OCI-LY7 (cell line): ENCODE results near the gene HNRNPD. TPM values are rescaled to one million over a fixed set of nuclear protein-coding genes. Genes with fewer than 3 reads are reported as not detected.
"Not testable (repeated sequence)": the region's sequence is repeated elsewhere in the genome, so short reads cannot be mapped to it uniquely, and the experiment has no call there.

Experiments used
- BruUV-seq: library from RNA; stranded (reverse); fragments of 400-500 nt; replicated peaks from 2 replicates; lab custom pipeline; 2021; lab: Mats Ljungman, UMichigan
- CTCF ChIA-PET: fragments of 300-600 bp; sonication (Branson Sonifier 250); formaldehyde crosslinking; loops from one replicate; lab custom pipeline; 2022; ENCODE audit warnings: antibody characterized with exemption; ENCODE audit not compliant: unreplicated experiment; lab: Charles Lee
- POLR2A ChIA-PET: fragments of 300-600 bp; sonication (Branson Sonifier 250); formaldehyde crosslinking; loops from one replicate; lab custom pipeline; 2022; ENCODE audit warnings: antibody characterized with exemption; lab: Charles Lee
- DNase-seq: peaks from one replicate; pipeline ENCODE4 v3.0.0-alpha.2; 2015; ENCODE audit warnings: low spot score
- H2AFZ ChIP-seq: fragments of 200-600 bp; sonication (generic), shearing (Covaris generic); 2 replicates; pipeline ENCODE4 v1.6.1; 2014; ENCODE audit warnings: mild to moderate bottlenecking, antibody characterized with exemption, low read length, moderate library complexity
- H3K27ac ChIP-seq: fragments of 200-600 bp; sonication (generic); 2 replicates; pipeline ENCODE4 v1.5.1; 2014; ENCODE audit warnings: mixed run types, low read depth, mild to moderate bottlenecking, moderate library complexity, low read length, inconsistent platforms; ENCODE audit not compliant: poor library complexity, severe bottlenecking
- H3K36me3 ChIP-seq: fragments of 200-600 bp; sonication (generic); 2 replicates; pipeline ENCODE4 v1.6.1; 2014; ENCODE audit warnings: mild to moderate bottlenecking, antibody characterized with exemption, low read length, moderate library complexity, mixed read lengths; ENCODE audit not compliant: insufficient read depth
- H3K4me1 ChIP-seq: fragments of 200-600 bp; sonication (generic); 2 replicates; pipeline ENCODE4 v1.5.1; 2014; ENCODE audit warnings: mild to moderate bottlenecking, low read length; ENCODE audit not compliant: insufficient read depth, poor library complexity, severe bottlenecking
- H3K4me2 ChIP-seq: fragments of 200-600 bp; sonication (generic); 2 replicates; pipeline ENCODE4 v1.6.1; 2014; ENCODE audit warnings: mild to moderate bottlenecking, low read length
- H3K4me3 ChIP-seq: fragments of 200-600 bp; sonication (generic); 2 replicates; pipeline ENCODE4 v1.5.1; 2014; ENCODE audit warnings: mild to moderate bottlenecking, low read depth, low read length; ENCODE audit not compliant: poor library complexity, severe bottlenecking
- H3K79me2 ChIP-seq: fragments of 200-600 bp; sonication (generic); 2 replicates; pipeline ENCODE4 v1.6.1; 2016; ENCODE audit warnings: low read depth, mild to moderate bottlenecking, low read length, moderate library complexity, mixed read lengths; ENCODE audit not compliant: insufficient read depth
- H3K9me2 ChIP-seq: fragments of 200-600 bp; sonication (generic); 2 replicates; pipeline ENCODE4 v1.6.1; 2016; ENCODE audit warnings: mild to moderate bottlenecking, low read length, mixed read lengths; ENCODE audit not compliant: insufficient read depth
- H3K9me3 ChIP-seq: fragments of 200-600 bp; sonication (generic); 2 replicates; pipeline ENCODE4 v1.6.1; 2014; ENCODE audit warnings: mild to moderate bottlenecking, mixed run types, low read length, mixed read lengths
- H4K20me1 ChIP-seq: fragments of 200-600 bp; sonication (generic); 2 replicates; pipeline ENCODE4 v1.6.1; 2014; ENCODE audit warnings: mild to moderate bottlenecking, antibody characterized with exemption, low read length, moderate library complexity, mixed read lengths; ENCODE audit not compliant: insufficient read depth
- CTCF ChIP-seq: fragments of 200-600 bp; sonication (generic); conservative IDR thresholded peaks from 2 replicates; pipeline ENCODE4 v1.5.1; 2014; ENCODE audit warnings: mild to moderate bottlenecking, antibody characterized with exemption, low read length, moderate library complexity, mixed read lengths
- EZH2phosphoT487 ChIP-seq: fragments of 200-600 bp; sonication (generic); IDR thresholded peaks from 2 replicates; pipeline ENCODE4 v1.6.1; 2018; ENCODE audit warnings: low read depth, borderline replicate concordance, mild to moderate bottlenecking, mixed run types, antibody characterized with exemption, low read length, moderate library complexity, mixed read lengths
- intact Hi-C: fragments of 100-400 bp; cut with micrococcal nuclease; formaldehyde crosslinking; loops from one replicate; pipeline ENCODE4 v1.10.0; 2022; ENCODE audit not compliant: unreplicated experiment
- small RNA-seq: library from RNA; depleted of rRNA; stranded (forward); fragments of <200 nt; gene quantifications from one replicate; pipeline ENCODE3, GENCODE V24; 2014
- total RNA-seq, 2 experiments: library from RNA; depleted of rRNA in 1 of 2; stranded (reverse); fragments of >200 nt in 1 of 2; shearing (Covaris generic) in 1 of 2; gene quantifications; 2 replicates each; pipeline ENCODE4 v1.2.3, GENCODE V29; 2014 to 2022

HNRNPD gene
- total RNA-seq, 2 experiments from 2014 or later = 127 to 572 TPM

DNA sequence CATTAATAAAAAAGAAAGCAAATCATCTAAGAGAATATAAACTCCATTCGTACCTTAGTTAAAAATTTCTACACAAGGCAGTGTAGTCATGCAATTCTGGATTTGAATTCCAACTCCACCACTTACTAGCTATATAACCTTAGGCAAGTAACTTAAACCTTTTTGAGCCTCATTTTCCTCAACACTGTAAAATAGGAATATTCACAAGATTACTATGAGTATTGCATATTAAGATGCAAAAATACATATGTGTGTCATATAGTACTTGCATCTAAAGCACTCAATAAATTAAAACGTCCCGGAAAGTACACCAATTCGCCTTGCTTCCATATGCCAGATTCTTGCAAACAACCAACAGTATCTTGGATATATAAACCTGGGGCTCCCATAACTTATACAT lies 42.0 kb downstream of the HNRNPD start:
- no peak overlapping the region for H3K4me3 ChIP-seq
- no peaks in the 10 kb centered on the region for H3K4me1 ChIP-seq
- H3K36me3 ChIP-seq = no peaks in the 10 kb centered on the region
- H3K9me3 ChIP-seq = no peaks in the 10 kb centered on the region
- no peak for DNase-seq
- CTCF ChIA-PET = no interaction called here
- no peaks in the 10 kb centered on the region for H3K79me2 ChIP-seq
- no peak for TF ChIP-seq CTCF
- TF ChIP-seq EZH2phosphoT487 = no peak
- H3K4me2 ChIP-seq = no peak overlapping the region
- no TSS peak for BruUV-seq
- H3K27ac ChIP-seq = no peak overlapping the region
- intact Hi-C loops = no loop called here
- no peaks in the 10 kb centered on the region for H4K20me1 ChIP-seq
- H3K9me2 ChIP-seq = no peaks in the 10 kb centered on the region
- H2AFZ ChIP-seq = no peak overlapping the region
- POLR2A ChIA-PET = interaction anchor here (0.8 to 1.9 kb wide), 3 partner anchors 10 to 40 kb away, joined by 3 to 11 read pairs (median 3); no protein-coding TSS in a partner anchor

DNA sequence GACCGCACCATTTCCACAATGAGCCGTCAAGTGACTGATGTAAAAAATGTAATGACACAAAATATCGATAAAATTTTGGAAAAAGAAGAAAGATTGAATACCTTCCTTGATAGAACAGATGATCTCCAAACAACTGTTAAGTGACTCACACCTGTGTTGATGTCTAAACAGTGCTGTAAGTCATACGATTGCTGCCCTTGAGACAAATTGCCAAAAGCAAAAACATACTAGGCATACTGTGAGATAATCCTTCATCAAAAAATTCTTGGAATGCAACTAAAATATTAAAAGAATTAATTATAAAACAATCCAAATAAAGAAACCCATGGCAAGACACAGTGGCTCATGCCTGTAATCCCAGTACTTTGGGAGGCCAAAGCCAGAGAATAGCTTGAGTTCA lies 53.4 kb downstream of the HNRNPD start:
- Histone ChIP-seq H3K4me2 (no peak overlapping the region), H4K20me1 (no peaks in the 10 kb centered on the region), H3K9me3 (no peaks in the 10 kb centered on the region), H3K9me2 (no peaks in the 10 kb centered on the region), H3K4me3 (no peak overlapping the region), H3K4me1 (peaks cover 4% of the 10 kb centered on the region), H3K36me3 (no peaks in the 10 kb centered on the region), H2AFZ (no peak overlapping the region), H3K27ac (no peak overlapping the region), H3K79me2 (no peaks in the 10 kb centered on the region)
- POLR2A ChIA-PET = interaction anchor here (0.7 kb wide), 1 partner anchor 14 kb away, joined by 4 read pairs; no protein-coding TSS in a partner anchor
- no peak for DNase-seq
- BruUV-seq = no TSS peak
- CTCF ChIA-PET = no interaction called here
- intact Hi-C loops = no loop called here
- no peak for TF ChIP-seq EZH2phosphoT487
- no peak for TF ChIP-seq CTCF

GRCh38 chr4:82303063-82303462 lies 70.7 kb downstream of the HNRNPD start:
- H3K4me1 ChIP-seq, DNase-seq, BruUV-seq, H4K20me1 ChIP-seq, H3K79me2 ChIP-seq, H3K9me2 ChIP-seq, H3K4me3 ChIP-seq, intact Hi-C loops, H3K36me3 ChIP-seq, H3K4me2 ChIP-seq, H2AFZ ChIP-seq, H3K27ac ChIP-seq, H3K9me3 ChIP-seq, CTCF ChIA-PET: not testable (repeated sequence)
- POLR2A ChIA-PET = interaction anchor here (0.7 to 1.5 kb wide), 2 partner anchors 20 to 1973 kb away, joined by 3 read pairs; no protein-coding TSS in a partner anchor

Small RNA genes within 50 kb of the gene (small RNA-seq; reads per million reads assigned to genes)
- not detected for gene RF00150

Other genes starting within 250 kb of the HNRNPD start
- gene HNRNPDL, start 56.5 kb upstream of the HNRNPD start, total RNA-seq (2014; rRNA removed; shearing (Covaris generic)) = 224 and 319 TPM in 2 replicates
- 394 and 425 TPM in 2 replicates for gene HNRNPDL, start 56.5 kb upstream of the HNRNPD start, total RNA-seq (2022)
- 49.7 and 58.7 TPM in 2 replicates for gene ENOPH1, start 56.6 kb upstream of the HNRNPD start, total RNA-seq (2014; rRNA removed; shearing (Covaris generic))
- 64.9 and 70.2 TPM in 2 replicates for gene ENOPH1, start 56.6 kb upstream of the HNRNPD start, total RNA-seq (2022)
- gene TMEM150C, start 188.0 kb upstream of the HNRNPD start, total RNA-seq (2014; rRNA removed; shearing (Covaris generic)) = not detected in 2 replicates
- gene TMEM150C, start 188.0 kb upstream of the HNRNPD start, total RNA-seq (2022) = not detected in 2 replicates